Cardiac septum (tissue), 1 donor: ENCODE results near the gene MICAL2. TPM values are rescaled to one million over a fixed set of nuclear protein-coding genes. Genes with fewer than 3 reads are reported as not detected.
A peak's percentile ranks its signal among the peaks of the same experiment; 100 is the strongest.

Experiments used
- DNase-seq: peaks from one replicate; pipeline ENCODE4 v3.0.0-alpha.2; 2020; ENCODE audit warnings: low spot score
- intact Hi-C: fragments of 100-400 bp; cut with DNase I; formaldehyde crosslinking; loops from one replicate; pipeline ENCODE4 v1.14.0; 2022
- total RNA-seq: library from RNA; stranded (reverse); fragmentation: NEBNext Ultra II Directional; extraction: Animal tissue kit (Norgen Biotek cat#: 25700); gene quantifications from one replicate; pipeline ENCODE4 v1.2.1, GENCODE V29; 2021
- donor health status: DM: no; HTN: no; CAD: no.

The MICAL2 gene
- total RNA-seq, 1 donor from 2014 or later: 98.7 TPM

GRCh38 chr11:12075822-12076821, 34.3 kb upstream of the MICAL2 start:
- intact Hi-C loops: no loop called here
- no peak for DNase-seq

- intact Hi-C loops: no loop called here
- DNase-seq: no peak
Observed at GRCh38 chr11:12076840-12077534, 33.4 kb upstream of the MICAL2 start.

DNA sequence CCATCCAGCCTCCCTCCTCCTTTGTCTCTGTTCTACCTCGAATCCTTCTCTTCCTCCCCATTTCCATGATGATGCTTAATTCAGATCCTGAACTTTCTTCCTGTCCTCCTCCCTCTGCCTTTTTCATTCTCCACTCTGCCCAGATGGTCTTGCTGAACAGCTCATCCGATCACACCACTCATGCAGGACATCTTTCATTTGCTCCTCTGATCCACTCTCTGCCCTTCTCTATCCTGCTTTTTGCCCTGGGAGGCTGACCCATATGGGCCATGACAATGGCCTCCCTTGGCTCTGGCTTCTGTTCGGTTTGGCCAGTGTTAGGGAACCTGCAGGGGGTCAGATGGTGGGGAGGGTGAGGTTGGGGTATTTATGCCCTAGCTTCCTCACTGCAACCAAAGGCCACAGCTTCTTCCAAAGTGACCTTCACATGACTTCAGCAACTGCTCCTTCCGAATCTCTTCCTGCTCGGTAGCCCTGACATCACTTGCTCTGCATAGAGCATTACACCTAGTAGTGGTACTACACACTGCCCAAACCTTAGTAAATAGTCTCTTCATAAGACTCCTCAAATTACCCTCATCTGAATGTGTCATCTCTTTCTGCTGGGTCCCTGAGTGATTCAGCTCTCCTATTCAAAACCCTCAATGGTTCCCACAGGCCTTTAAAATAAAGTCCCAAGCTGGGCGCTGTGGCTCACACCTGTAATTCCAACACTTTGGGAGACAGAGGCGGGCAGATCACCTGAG, 32.7 kb upstream of the MICAL2 start:
- no peak for DNase-seq
- intact Hi-C loops: no loop called here

- no peak for DNase-seq
- intact Hi-C loops: no loop called here
Observed at GRCh38 chr11:12079726-12080556, 30.4 kb upstream of the MICAL2 start.

- DNase-seq: no peak
- intact Hi-C loops: no loop called here
Observed at GRCh38 chr11:12083380-12083779, 27.0 kb upstream of the MICAL2 start.

GRCh38 chr11:12084256-12084655, 26.1 kb upstream of the MICAL2 start:
- intact Hi-C loops: no loop called here
- no peak for DNase-seq

DNA sequence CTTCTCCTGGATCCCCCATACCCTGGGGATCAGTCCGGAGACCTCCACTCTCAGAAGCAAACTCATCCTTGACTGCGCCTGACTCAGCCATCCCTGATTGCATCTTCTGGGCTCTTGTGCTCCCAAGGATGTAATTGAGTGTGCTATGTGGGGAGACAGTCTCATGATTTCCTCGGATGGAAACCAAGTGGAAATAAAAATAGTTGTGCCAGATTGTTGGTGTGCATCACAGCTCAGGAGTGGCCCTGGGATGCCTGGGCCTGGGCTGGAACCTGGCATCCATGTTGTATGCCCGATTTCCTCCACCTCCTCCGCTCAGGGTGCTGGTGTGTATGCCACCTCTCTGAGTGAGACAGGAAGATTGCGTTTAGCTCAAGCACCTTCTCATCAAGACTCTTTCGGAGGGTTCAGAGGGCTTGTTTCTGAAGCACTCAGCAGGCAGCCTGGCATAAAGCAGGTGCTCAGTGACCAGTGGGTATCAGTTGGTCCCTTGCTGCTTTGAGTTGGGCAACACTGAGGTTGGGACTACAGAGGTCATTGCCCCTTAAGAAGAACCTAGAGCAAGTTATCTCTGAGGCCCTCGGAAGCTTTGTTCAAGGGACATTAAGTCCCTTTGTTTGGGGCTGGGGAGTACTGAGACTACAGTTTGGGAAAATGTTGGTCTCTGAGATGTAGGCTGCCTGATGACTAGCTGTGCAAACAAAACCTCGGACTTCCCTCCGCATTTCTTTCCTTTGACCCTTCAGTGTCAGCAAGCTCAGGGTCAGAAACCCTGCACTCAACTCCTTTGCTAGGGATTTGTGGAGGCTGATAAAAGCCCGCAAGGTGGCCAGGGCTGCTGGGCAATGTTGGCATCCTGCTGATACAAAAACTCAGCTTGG, 24.8 kb upstream of the MICAL2 start:
- intact Hi-C loops: loop anchor here (5.0 kb wide), 2 partner anchors 33 to 77 kb away; no protein-coding TSS in a partner anchor
- DNase-seq: no peak

- intact Hi-C loops: loop anchor here (5.0 kb wide), 2 partner anchors 34 to 76 kb away; no protein-coding TSS in a partner anchor
- DNase-seq: peak; percentile 83
Observed at GRCh38 chr11:12086271-12087074, 23.9 kb upstream of the MICAL2 start.

DNA sequence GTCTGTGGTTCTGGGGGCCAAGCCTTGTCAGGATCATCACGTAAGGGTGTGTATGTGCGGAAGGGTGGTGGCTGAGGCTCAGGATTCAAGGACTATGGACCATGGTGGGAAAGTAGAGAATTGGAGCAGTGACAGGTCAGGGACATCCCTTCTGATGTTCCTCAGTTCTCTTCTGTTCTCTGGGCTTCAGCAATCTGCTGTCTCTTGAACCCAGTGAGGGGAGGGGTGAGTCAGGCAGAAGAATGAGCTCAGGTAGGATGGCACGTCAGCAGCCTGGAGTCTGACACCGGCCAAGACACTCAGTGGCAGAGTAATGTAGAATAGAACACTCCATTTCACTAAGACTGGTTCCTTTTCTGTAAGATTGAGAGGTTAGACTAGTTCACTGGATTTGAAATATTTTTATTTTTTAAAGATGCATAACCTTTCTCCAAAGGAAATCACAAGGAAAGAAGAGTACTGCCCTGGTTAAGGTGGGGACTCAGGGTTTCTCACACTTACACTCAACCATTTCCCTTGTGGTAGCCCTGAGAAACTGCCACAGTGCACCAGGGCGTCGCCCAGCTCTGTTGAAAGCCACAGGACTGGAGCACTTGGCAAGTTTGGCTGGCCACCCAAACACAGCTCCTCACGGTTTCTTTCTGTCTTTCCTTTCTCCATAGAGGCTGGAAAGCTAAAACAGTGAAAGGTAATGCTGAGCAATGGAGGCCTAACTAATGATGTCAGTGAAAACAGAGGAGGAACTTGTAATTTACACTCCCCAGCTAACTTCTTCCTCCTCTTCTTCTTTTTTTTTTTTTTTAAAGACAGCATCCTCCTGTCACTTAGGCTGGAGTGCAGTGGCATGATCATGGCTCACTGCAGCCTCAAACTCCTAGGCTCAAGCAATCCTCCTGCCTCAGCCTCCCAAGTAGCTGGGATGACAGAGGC, 23.1 kb upstream of the MICAL2 start:
- no peak for DNase-seq
- intact Hi-C loops: loop anchor here (2.0 to 5.0 kb wide), 4 partner anchors 35 to 189 kb away; no protein-coding TSS in a partner anchor

DNA sequence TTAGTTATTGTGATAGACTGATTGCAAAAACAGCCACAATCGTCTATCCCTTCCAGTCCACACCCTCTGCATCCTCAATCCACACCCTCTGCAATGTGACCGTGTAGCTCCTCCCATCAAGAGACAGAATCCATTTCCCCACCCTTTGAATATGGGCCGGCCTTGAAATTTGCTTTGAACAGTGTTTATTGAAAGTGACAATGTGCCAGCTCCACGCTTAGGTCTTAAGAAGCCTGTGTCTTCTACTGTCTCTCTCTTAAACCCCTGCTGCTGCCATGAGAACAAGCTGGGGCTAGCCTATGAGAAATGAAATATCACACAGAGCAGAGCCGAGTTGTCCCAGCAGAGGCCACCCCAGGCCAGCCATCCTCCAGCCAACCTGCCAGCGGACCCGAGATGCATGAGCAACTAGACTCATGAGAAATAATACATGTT, 22.3 kb upstream of the MICAL2 start:
- intact Hi-C loops: loop anchor here (2.0 to 5.0 kb wide), 4 partner anchors 36 to 189 kb away; no protein-coding TSS in a partner anchor
- no peak for DNase-seq

DNA sequence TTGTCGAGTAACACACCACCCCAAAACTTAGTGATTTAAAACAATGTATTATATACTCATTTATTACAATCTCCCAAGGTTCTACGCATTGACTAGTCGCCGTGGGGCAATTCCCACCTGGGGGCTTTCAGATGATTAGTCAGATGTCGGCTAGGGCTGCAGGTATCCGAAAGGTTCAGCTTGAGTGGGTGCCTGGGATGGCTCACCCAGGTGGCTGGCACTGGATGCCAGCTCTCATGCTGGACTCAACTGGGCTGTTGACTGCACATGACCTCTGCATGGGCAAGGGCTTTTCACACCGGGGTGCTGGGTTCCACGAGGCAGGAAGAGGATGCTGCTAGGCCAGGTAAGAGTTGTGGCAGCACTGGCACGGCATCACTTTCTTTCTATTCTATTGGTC, 21.9 kb upstream of the MICAL2 start:
- no peak for DNase-seq
- intact Hi-C loops: loop anchor here (2.0 to 5.0 kb wide), 4 partner anchors 36 to 188 kb away; no protein-coding TSS in a partner anchor

GRCh38 chr11:12089041-12089440, 21.3 kb upstream of the MICAL2 start:
- no peak for DNase-seq
- intact Hi-C loops: loop anchor here (2.0 to 5.0 kb wide), 4 partner anchors 37 to 188 kb away; no protein-coding TSS in a partner anchor

- DNase-seq: no peak
- intact Hi-C loops: loop anchor here (2.0 to 5.0 kb wide), 4 partner anchors 37 to 187 kb away; no protein-coding TSS in a partner anchor
Observed at GRCh38 chr11:12089473-12089872, 20.9 kb upstream of the MICAL2 start.

DNA sequence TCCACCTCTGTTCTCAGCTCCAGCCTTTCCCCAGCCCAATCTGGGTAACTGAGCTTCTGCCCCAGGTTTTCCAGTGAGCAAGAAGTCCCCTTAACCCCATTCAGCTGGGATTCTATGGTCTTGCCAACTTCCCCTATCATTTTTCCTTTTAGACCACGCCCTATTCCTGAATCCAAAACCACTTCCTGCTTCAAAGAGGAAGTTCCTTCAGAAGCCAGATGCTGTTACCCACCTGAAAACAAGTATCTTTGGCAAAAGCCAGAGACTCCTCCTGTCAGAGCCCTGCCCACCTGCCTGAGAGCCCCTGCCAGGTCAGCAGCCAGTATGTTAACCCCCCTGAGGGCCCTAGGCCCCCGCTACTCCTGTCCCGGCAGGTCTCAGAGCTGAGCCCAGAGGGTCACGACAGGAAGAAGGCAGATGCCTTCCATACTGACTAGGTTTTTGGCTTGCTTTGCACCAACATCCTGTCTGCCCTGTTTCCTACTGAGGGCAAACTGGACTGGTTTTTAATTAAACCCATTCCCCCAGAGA, 20.3 kb upstream of the MICAL2 start:
- no peak for DNase-seq
- intact Hi-C loops: no loop called here

DNA sequence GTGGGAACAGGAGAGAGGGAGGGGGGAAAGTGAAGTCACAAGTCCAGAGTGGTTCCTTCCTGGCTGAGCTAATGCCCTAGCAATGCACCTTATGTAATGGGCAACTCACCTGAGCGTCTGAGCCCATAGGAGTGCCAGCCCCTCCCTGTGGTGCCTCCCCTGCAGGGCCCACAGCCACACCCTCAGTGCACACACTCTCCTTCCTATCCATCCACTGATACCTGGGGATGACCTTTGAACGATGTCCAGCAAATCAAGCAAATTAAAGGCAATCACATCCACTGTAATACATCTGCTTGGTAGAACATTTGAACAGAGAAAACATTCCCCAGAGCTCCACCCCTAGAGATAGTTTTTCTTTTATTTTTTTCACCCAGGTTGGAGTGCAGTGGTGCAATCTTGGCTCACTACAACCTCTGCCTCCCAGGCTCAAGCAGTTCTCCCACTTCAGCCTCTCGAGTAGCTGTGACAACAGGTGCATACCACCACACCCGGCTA, 19.6 kb upstream of the MICAL2 start:
- DNase-seq: no peak
- intact Hi-C loops: no loop called here
